H4 (cell line): ENCODE data around the gene CREBZF. TPM values are rescaled to one million over a fixed set of nuclear protein-coding genes. Genes with fewer than 3 reads are reported as not detected.
A peak's percentile ranks its signal among the peaks of the same experiment; 100 is the strongest.
"Not testable (repeated sequence)": the region's sequence is repeated elsewhere in the genome, so short reads cannot be mapped to it uniquely, and the experiment has no call there.

Source experiments
- DNase-seq: peaks from one replicate; pipeline ENCODE4 v3.0.0-alpha.2; 2015; ENCODE audit warnings: low spot score
- total RNA-seq: library from RNA; depleted of rRNA; stranded (reverse); fragments of >200 nt; shearing (Covaris generic); gene quantifications from 2 replicates; pipeline ENCODE4 v1.2.3, GENCODE V29; 2014

CREBZF gene
- total RNA-seq, 1 experiment from 2014 or later = 20.4 TPM

DNA sequence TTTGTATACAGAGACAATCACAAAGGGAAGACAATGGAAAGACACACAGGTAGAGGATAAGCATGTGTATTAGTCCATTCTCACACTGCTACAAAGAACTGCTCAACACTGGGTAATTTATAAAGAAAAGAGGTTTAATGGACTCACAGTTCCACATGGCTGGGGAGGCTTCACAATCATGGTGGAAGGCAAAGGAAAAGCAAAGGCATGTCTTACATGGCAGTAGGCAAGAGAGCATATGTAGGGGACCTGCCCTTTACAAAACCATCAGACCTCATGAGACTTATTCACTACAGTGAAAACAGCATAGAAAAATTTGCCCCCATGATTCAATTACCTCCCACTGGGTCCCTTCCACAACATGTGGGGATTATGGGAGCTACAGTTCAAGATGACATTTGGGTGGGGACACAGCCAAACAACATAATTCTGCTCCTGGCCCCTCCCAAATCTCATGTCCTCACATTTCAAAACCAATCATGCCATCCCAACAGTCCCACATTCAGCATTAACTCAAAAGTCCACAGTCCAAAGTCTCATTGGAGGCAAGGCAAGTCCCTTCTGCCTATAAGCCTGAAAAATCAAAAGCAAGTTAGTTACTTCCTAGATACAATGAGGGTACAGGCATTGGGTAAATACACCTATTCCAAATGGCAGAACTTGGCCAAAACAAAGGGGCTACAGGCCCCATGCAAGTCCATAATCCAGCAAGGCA lies 6.2 kb upstream of the CREBZF start:
- not testable (repeated sequence) for DNase-seq

DNA sequence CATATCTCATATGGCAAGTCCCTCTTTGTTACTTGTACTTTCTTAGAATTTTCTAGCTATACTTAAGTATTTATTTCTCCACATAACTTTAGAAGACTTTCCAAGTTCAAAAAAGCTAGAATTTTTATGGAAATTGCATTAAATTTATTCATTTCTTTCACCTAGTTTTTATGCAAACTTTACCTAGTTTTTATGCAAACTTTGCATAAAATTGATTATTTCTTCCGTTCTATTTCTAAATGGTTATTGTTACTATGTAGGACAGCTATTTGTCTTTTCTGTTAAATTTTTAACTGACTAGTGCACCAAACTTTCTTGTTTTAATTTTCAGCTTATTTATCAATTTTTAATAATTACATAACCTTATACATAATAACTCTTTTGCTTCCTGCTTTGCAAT lies 3.2 kb upstream of the CREBZF start:
- no peak for DNase-seq

DNA sequence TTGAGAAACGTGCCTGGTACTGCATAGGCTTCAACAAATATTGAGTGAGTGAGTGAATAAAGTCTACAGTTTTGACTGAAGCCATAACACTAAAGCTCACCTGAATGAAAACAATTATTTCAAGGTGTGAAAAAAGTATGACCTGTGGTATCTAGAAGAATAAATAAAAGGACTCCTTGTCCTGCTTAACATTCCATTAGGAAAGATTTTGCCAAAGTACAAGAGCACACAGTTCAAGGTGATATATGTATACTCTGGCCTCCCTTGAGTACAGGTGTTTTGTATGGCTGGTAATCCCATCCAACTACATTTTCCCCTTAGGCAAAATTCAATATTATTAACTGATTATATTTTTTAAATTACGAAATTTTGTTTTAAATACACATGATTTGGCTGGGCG lies 1.8 kb upstream of the CREBZF start:
- no peak for DNase-seq

DNA sequence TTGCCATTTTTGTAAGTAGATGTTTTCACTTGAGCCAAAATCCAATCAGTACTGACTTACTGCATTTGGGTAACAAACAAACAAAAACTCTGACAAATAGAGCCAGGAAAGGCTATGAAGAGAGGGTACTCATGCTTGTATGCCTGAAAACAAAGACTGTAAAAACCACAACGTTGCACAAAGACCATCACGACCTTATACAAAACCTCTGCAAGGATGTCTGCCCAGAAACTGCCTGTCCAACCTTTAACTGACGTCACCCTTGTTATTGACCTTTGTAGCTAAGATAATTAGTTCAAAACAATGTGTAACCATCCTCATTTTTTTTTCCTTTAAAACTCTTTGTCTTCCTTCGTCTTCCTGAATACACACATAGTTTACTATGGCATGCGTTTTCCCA lies 804 bp upstream of the CREBZF start:
- no peak for DNase-seq

DNA sequence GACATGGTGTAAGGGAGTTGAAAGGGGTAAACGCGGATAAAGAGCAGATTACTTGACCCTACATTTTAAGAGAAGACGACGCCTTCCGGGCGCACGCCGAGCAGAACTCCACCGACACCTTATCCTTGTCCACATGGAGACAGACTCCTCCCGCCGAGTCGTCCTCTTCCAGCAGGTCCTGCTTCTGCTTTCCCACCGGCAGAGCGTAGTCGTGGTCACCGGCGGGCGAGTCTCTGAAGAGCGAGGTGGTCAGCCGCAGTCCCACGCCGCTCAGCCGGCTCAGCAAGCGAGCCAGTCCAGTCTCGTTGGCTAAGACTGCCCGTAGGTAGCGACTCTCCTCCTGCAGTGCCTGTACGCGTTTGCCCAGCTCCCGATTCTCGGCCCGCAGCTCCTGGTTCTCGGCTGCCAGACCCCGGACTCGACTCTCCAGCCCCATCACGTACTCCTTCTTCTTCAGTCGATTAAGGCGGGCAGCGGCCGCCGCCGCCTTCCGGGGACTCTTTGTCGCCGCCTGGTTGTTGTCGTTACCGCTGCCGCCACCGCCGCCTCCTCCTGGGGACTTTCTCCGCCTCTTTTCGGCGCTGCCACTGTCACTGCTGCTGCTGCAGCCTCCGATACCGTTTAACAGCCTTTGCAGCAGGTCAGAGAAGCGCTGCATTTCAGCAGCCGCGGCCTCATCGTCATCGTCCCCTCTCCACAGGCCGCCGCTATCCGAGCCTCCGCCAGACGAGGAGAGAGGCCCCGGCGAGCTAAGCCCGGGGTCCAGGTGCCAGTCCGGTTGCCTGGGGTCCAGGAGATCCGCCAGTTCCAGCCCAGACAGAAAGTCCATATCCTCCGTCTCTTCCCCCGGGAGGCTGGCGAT lies 945 bp downstream of the CREBZF start:
- DNase-seq = peak; percentile 37

DNA sequence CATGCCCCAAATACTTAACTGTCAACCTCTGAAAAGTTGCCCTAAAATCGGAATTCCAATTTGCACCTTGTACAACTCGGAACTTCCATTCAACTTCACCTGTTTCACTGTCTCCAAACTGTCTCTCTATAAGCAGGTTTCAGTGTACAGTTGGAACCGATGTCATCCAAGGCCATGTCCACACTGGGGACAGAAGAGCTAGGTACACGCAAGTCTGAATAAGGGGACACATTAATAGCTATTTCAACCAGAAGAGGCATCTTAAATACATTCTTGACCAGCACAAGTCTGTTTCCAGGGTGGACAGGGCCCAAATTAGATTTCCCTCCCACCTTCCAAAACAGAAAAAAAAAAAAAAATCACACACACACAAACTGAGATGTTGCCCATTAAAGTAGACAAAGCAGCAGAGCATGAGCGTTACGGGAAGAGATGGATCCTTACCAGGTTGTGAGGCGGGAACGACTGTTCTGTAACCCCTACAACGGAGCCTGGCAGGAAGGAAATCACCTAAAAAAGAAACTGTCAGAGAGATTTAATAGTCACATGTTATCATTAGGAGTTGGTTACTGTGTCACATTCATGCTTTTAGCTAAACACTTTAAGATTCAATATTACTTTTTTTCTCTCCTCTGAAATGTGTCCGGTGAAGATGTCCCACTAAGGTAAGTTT lies 1.7 kb downstream of the CREBZF start:
- DNase-seq = no peak

DNA sequence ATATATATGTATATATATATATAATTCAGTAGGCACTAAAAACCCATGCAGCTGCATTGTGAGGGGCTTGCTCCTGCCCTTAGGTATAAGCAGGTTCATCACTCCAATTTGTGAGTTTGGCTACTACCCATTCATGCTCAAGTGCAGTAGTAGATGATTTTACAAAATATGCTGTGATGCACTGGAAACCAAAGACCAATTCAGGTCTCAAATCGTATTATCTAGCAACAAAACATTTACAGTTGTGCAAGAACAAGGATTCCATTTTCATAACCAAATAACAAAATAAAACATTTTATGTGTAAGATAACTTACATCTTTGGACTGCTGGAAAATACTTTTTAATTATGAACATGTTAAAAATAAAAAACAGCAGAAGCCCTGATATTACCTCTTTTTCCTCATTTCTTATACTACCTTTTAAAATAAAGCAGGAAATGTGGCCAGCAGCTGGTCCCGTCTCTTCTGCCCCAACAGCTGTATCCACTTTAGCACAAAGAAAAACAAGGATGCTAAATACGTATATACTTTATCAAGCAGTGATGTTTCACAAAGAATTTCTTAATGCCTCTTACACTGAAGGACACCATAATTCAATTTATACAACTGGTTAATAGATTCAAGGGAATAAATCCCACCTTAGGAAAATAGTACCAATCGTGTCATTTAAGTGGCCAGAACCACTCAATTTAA lies 2.8 kb downstream of the CREBZF start:
- no peak for DNase-seq

DNA sequence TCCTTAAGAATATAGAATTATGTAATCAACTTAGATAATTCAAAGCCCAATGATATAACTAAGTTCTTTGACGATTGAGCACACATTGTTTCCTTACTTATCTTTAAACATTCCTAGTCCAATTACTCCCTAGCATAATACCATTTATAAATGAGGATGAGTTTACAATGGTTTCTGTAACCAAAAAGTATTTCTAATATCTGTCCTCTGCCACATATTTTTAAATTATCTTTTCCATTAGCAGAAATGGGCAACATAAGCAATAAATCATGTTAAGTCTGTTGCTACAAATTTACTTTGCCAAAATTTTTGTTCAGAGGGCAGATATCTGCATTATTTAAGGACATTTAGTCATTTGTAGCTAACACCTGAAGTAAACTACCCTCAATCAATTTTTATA lies 6.7 kb downstream of the CREBZF start:
- no peak for DNase-seq

DNA sequence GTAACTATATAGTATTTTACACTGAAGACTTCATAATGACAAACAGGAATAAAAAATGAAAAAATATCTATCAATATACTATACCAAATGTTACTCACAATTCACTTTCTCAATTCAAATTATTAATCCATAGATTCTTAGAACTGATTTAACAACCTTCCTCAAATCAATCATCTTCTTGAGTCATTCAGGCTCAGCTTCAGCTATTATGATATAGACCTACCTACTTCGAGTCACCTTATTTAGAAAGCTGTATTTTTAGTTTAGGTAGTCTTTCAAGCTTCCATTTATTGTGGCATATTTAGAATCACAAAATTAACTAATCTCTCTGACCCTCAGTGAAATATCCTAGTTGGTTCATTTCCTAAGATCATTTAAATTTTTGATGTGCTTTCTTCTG lies 8.2 kb downstream of the CREBZF start:
- no peak for DNase-seq

DNA sequence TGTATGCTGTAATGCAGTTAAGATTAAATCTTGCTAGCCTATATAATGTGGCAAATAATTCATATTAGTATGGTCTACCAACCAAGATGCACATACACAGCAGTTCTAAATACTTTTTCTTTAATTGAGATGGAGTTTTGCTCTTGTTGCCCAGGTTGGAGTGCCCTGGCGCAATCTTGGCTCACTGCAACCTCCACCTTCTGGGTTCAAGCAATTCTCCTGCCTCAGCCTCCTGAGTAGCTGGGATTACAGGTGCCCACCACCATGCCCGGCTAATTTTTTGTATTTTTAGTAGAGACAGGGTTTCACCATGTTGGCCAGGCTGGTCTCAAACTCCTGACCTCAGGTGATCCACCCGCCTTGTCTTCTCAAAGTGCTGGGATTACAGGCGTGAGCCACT lies 10.6 kb downstream of the CREBZF start:
- not testable (repeated sequence) for DNase-seq

DNA sequence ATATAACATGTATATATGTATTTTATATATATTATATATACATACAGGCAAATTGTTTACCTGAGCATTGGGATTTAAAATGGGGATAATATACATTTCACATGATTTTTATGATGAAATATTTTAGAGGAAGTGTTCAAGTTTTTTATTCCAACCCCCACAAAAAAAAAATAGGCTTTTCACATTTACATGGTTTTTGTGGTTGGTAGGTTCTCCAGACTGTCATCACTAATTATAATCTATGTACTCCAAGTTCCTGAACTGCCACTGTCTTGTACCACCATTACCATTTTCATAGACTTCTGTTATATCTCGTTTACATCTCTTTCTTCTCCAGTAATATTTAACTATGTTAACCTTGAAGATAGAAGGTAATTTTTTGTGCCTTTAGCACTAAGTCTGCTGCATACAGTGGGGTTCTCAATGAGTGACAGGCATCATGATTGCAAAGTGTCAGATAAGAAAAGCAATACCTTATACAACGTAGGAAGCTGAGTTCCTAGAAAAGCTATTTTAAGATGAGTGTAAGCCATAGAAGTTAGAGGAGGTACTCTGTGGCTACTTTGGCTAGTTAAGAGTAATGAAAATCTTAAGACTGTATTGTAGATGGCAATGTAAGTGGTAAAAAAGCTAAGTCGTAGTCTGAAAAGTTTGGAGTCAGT lies 12.0 kb downstream of the CREBZF start:
- DNase-seq = no peak

DNA sequence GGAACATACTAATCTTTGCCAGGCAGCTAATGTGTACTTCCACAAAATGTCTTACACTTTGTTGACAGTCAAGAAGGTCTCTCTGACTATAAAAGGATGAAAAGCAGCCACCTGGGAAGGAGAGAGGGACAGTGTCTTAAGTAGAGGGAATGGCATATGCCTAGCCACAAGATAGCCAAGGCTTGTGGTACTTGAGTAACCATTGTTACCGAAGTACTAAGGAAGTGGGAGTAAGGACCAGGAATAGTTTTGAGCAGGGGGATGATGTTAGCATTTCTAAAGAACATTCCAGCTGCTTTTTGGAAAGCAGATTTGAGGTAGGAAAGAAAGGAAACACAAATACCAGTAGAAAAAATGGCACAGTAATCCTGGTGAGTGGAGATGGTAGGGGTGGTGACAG lies 13.8 kb downstream of the CREBZF start:
- no peak for DNase-seq

DNA sequence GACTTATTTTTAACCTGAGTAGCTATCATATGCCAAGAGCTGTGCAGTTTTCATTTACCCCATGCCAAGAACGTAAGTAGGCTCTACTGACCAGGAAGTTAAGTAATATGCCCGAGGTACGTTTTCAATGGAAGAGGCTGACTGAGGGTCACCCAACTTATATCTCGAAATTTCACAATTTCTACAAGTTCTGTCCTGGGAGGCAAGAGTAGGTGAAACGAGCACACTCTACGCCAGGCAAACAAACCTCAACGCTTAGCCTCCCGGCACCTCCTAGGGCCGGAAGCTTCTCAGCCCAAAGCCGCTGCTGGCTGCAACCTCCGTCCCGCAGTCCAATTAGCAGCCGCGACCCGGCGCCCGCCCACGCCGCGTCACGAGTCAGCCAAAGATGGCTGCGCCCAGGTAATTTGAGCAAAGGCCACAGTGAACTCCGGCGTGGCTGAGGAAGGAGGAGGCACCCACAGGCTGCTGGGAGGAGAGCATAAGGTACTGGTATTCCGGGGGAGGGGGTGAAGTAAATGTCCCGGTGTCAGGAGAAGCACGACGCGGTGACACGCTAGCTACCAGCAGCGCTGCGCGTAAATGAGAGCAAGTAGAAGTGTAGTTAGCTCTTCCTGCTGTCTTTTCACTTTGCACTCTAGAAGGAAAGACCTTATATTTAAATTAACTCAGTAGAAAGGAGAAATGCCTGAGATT lies 17.2 kb downstream of the CREBZF start, which contains the start of gene TMEM126A:
TSS of gene TMEM126A (plus strand) at position 364 of the 696 bp plus-strand sequence. CDS start 2,289 bp downstream, outside the sequence.
- DNase-seq = peak; percentile 85

DNA sequence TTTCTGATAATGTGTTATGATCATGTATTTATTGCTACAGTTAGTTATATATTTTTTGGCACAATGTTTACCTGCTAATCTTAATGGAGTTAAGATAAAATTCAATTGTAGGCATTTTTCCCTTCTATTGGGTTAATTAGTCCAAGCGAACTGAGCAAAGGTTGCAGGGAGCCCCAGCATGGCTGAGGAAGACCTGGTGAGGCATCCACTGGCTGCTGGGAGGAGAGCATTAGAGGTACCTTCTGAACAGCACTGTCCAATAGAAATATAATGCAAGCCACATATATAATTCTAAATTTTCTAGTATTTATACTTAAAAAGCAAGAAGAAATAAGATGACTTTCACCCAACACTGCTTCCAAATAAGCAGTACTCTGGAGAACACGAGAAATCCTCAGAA lies 17.9 kb downstream of the CREBZF start:
- no peak for DNase-seq

DNA sequence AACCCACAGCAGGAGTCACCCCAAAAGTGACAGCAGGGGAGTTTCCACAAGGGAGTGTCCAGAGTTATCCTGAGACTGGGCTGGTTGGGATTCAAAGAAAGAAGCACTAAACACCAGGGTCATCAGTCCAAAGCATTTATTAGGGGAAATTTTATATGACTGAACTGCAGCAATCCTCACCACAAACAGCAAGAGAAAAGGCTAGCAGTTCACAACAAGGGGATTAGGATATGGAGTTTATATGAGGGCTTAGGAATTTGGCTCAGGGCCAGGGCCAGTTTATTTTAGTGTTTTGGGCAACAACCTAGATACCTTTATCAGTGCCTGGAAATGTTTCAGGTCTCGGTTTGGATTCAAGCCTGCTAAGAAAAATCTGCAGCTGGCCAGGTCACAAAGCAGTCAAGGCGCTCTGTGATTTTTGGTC lies 21.7 kb downstream of the CREBZF start:
- DNase-seq = peak; percentile 33

DNA sequence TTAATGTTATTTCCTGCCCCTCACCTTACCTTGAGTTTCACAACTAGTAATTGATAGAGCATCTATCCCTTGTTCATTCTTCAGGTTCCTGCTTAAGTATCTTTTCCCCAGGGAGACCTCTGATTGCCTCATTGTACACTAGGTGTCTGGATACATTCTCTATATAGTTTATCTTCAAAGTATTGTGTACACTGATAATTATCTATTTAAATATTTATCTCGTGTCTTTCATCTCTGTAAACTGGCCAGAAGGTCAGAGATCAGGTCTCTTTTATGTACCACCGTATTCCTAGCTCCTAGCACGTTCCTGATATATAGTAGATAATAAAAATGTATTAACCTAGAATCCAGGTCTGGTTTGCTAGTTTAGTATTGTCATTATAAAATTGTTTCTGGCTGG lies 30.2 kb downstream of the CREBZF start:
- DNase-seq = no peak

DNA sequence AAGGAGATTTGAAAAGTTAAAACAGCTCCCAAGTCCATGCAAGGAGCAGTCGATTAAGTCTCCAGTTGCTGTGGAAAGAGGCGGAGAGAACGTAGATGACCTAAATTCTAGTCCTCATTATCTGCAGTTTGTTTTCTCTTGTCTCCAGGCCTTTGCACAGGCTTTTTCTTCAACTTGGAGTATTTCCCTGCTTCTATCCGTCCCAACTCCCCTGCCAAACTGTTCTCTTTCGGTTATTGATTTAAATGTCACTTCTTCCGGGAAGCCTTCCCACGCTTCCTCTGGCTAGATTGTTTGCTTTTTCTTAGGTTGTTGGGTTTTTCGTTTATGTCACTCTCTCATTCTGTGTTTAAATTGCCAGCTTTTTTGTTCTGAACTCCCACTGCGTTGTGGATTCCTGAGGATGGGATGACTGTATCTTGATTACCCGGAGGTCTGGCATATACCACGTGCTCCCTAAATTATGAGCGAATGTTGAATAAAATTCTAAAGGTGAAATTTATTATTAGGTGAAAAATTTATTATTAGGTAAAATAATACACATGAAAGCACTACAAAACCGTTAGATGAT lies 36.1 kb downstream of the CREBZF start:
- DNase-seq = no peak

DNA sequence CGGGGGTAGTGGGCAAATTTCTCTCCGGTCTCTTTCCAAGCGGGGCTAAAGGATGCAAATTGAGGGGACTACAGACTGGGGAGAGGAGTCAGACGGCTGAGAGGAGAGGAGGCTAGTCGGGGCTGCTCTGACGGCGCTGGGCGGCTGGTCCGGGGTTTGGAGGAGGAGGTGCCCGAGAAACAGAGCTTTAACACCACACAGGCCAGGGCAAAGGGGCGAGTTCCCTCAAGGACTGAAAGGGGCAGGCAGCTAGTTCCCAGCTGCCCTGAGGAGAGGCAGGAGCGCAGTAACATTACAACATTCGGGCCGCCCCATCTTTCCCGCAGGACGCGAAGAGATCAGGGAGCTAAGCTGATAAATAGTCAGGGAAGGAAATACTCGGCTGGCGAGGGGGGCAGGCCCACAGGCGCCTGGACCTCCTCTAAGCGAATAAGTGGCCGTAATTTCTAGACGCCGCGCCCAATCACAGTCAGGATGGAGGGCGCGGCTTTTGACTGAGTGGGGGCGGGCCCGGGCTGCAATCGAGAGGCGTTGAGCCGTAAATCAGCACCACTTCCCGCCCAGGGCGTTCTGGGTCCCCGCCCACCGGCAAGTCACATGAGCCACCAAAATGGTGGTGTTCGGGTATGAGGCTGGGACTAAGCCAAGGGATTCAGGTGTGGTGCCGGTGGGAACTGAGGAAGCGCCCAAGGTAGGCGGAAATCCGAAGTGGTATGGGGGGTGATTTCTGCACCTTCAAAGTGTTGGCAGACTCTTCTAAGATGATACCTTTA lies 36.7 kb downstream of the CREBZF start, which contains the start of gene TMEM126B:
TSS of gene TMEM126B (plus strand) at position 596 of the 773 bp plus-strand sequence. CDS start at position 611, 15 bp downstream.
- peak; percentile 95 for DNase-seq

DNA sequence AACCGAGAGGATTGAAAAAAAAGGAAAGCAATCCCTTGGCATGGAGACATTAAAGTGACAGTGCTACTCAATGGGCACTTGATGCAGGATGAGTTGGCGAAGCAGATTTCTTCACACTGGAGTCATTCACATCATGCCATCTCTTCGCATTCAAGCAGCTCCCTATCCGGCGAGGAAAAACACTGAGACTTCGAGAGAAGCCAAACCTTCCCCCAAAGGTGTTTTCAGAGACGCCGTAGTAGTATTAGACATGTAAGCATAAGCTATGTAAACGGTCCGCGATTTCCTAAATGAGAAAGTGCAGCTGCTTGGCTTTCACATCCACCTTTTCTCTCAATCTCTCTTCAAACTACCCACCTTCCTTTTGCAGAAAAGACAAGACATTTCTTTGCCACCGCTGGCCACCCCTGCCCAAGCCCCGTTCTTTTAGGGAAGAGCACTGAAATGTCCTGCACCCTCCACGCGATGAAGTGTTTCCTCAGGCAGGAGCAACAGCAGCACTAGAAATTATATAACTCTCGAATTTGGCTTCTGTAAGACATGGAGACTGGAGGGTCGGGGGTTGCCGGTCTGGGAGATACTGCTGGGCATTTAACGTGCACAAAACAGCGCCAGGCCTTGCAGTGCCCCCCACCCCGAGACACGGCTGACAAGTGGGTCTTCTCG lies 37.5 kb downstream of the CREBZF start, which contains the start of gene DLG2:
TSS of gene DLG2 (minus strand) at position 13 of the 666 bp plus-strand sequence.
- no peak for DNase-seq
